Measurements from ENCODE around the gene PTPRE.

PTPRE gene

GRCh38 chr10:128080231-128080630 lies 173.3 kb downstream of the PTPRE start:
- Histone ChIP-seq H3K9ac (no peak overlapping the region), H2AFZ (no peak overlapping the region), H3K36me3 (ENCODE audit: control insufficient read depth, insufficient read depth, low read length) (no peaks in the 10 kb centered on the region), H3K27me3 (ENCODE audit: control insufficient read depth, insufficient read depth, low read length) (no peaks in the 10 kb centered on the region), H3K27ac (no peak overlapping the region), H3K4me1 (no peaks in the 10 kb centered on the region), H3K4me2 (ENCODE audit: low read length) (no peak overlapping the region), H3K9me3 (ENCODE audit: control insufficient read depth, low read length) (no peaks in the 10 kb centered on the region), H3K79me2 (no peaks in the 10 kb centered on the region), H3K4me3 (ENCODE audit: low read depth, low read length) (no peak overlapping the region)
- no peak for TF ChIP-seq CTCF (IDR thresholded peaks at IDR 0.05)

- no peak overlapping the region for H3K27ac ChIP-seq
- H3K36me3 ChIP-seq (ENCODE audit: control insufficient read depth, insufficient read depth, low read length), result no peaks in the 10 kb centered on the region
- TF ChIP-seq CTCF (IDR thresholded peaks at IDR 0.05), result no peak
Measured at GRCh38 chr10:128080641-128081040, 173.7 kb downstream of the PTPRE start.

GRCh38 chr10:128081222-128081621 lies 174.3 kb downstream of the PTPRE start:
- H3K79me2 ChIP-seq, result no peaks in the 10 kb centered on the region
- H2AFZ ChIP-seq, result no peak overlapping the region
- H3K36me3 ChIP-seq (ENCODE audit: control insufficient read depth, insufficient read depth, low read length), result no peaks in the 10 kb centered on the region
- no peak overlapping the region for H3K9ac ChIP-seq
- no peaks in the 10 kb centered on the region for H3K9me3 ChIP-seq (ENCODE audit: control insufficient read depth, low read length)
- no peak overlapping the region for H3K4me3 ChIP-seq (ENCODE audit: low read depth, low read length)
- H3K27ac ChIP-seq, result no peak overlapping the region
- no peak overlapping the region for H3K4me2 ChIP-seq (ENCODE audit: low read length)
- no peaks in the 10 kb centered on the region for H3K27me3 ChIP-seq (ENCODE audit: control insufficient read depth, insufficient read depth, low read length)
- no peak for TF ChIP-seq CTCF (IDR thresholded peaks at IDR 0.05)
- H3K4me1 ChIP-seq, result no peaks in the 10 kb centered on the region

More at GRCh38 chr10:128080641-128081040, 173.7 kb downstream of the PTPRE start:
- H3K27me3 ChIP-seq (ENCODE audit: control insufficient read depth, insufficient read depth, low read length), result no peaks in the 10 kb centered on the region
- no peak overlapping the region for H3K4me2 ChIP-seq (ENCODE audit: low read length)
- no peaks in the 10 kb centered on the region for H3K9me3 ChIP-seq (ENCODE audit: control insufficient read depth, low read length)
- H2AFZ ChIP-seq, result no peak overlapping the region
- H3K4me1 ChIP-seq, result no peaks in the 10 kb centered on the region
- H3K4me3 ChIP-seq (ENCODE audit: low read depth, low read length), result no peak overlapping the region
- no peaks in the 10 kb centered on the region for H3K79me2 ChIP-seq
- no peak overlapping the region for H3K9ac ChIP-seq

- Histone ChIP-seq H3K9ac (no peak overlapping the region), H3K9me3 (ENCODE audit: control insufficient read depth, low read length) (no peaks in the 10 kb centered on the region), H3K79me2 (no peaks in the 10 kb centered on the region), H3K4me2 (ENCODE audit: low read length) (no peak overlapping the region), H3K27ac (no peak overlapping the region), H3K4me3 (ENCODE audit: low read depth, low read length) (no peak overlapping the region), H3K27me3 (ENCODE audit: control insufficient read depth, insufficient read depth, low read length) (no peaks in the 10 kb centered on the region), H2AFZ (no peak overlapping the region), H3K36me3 (ENCODE audit: control insufficient read depth, insufficient read depth, low read length) (no peaks in the 10 kb centered on the region), H3K4me1 (no peaks in the 10 kb centered on the region)
- no peak for TF ChIP-seq CTCF (IDR thresholded peaks at IDR 0.05)
Measured at GRCh38 chr10:128081720-128082119, 174.8 kb downstream of the PTPRE start.

GRCh38 chr10:128083191-128083895 lies 176.4 kb downstream of the PTPRE start:
- Histone ChIP-seq H3K27me3 (ENCODE audit: control insufficient read depth, insufficient read depth, low read length) (no peaks in the 10 kb centered on the region), H3K36me3 (ENCODE audit: control insufficient read depth, insufficient read depth, low read length) (no peaks in the 10 kb centered on the region)
- TF ChIP-seq CTCF (IDR thresholded peaks at IDR 0.05), result no peak

More at GRCh38 chr10:128083191-128083895, 176.4 kb downstream of the PTPRE start:
- Histone ChIP-seq H3K9me3 (ENCODE audit: control insufficient read depth, low read length) (no peaks in the 10 kb centered on the region), H3K4me1 (no peaks in the 10 kb centered on the region), H2AFZ (no peak overlapping the region), H3K4me2 (ENCODE audit: low read length) (no peak overlapping the region), H3K9ac (no peak overlapping the region), H3K79me2 (no peaks in the 10 kb centered on the region), H3K27ac (no peak overlapping the region), H3K4me3 (ENCODE audit: low read depth, low read length) (no peak overlapping the region)

Measured in parathyroid adenoma (tissue), 2 donors.